GM12892 (cell line): ENCODE data around the gene NKAIN1.

Source experiments
- POLR2A ChIP-seq: IDR thresholded peaks from 2 replicates; pipeline ENCODE4 v1.6.1; 2011; ENCODE audit warnings: low read depth, low read length, control low read depth
- POLR2AphosphoS5 ChIP-seq: IDR thresholded peaks from 2 replicates; pipeline ENCODE4 v1.6.1; 2011; ENCODE audit warnings: low read depth, low read length, control low read depth
- TAF1 ChIP-seq: IDR thresholded peaks from 2 replicates; pipeline ENCODE4 v1.6.1; 2011; ENCODE audit warnings: low read depth, mild to moderate bottlenecking, control low read depth, low read length, borderline replicate concordance

DNA sequence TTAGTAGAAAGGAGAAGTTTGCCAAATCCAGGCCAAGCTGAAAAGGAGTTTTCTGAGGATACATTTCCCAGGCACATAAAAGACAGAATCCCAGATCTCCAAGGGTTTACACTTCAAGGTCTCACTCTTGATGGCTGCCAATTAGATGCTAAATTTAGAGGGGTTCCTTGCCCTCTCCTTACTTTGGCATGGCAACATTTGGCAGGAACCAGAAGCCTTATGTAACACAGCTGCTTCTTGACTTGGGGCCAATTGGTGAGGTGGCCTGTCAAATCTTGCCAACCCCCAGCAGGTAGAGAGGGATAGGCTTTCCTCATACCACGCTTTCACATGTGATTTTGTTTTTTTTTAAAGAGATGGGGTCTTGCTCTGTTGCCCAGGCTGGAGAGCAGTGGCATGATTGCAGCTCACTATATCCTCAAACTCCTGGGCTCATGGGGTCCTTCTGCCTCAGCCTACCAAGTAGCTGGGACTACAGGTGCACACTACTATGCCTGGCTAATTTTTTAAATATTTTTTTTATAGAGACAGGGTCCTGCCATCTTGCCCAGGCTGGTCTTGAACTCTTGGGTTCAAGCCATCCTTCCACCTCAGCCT, 25.2 kb upstream of the NKAIN1 start:
- no peak for TF ChIP-seq POLR2A
- TF ChIP-seq POLR2AphosphoS5 = no peak
- no peak for TF ChIP-seq TAF1
